Measurements from ENCODE around the gene UHRF2. TPM values are rescaled to one million over a fixed set of nuclear protein-coding genes. Genes with fewer than 3 reads are reported as not detected.

UHRF2 gene
- total and polyA plus RNA-seq, 2 donors (not counting 3 experiments of a cell fraction or from before 2014, with no cell fraction given) = 63.5 to 101 TPM

DNA sequence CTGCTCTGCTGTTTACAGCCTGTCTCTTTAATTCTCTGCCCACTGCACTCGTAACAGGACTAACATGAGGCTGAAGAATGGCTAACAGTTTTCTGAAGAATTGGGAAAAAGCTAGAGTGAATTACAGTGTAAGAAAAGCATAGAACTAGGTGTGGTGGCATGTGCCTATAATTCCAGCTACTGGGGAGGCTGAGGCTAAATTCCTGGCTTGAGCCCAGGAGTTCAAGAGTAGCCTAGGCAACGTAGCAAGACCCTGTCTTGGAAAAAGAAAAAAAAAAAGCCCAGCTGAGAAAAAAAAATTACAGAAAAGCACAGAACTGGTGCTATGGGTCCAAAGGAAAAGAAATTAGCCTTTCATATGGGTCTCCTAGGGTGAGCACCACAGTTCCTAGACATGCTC lies 13.9 kb upstream of the UHRF2 start:
- Histone ChIP-seq H3K36me3 (ENCODE audit: control insufficient read depth in 2 of 2, extremely low read depth in 1 of 2, insufficient read depth in 2 of 2, low read length in 2 of 2) (no peaks in the 10 kb centered on the region), H3K4me2 (ENCODE audit: insufficient read depth, low read length) (no peak overlapping the region), H3K9me1 (replicated peaks; ENCODE audit: control insufficient read depth, extremely low read depth, insufficient read depth, low read length) (no peaks in the 10 kb centered on the region), H3K79me2 (ENCODE audit: control insufficient read depth, insufficient read depth, low read length) (no peaks in the 10 kb centered on the region), H3K9ac (replicated peaks; ENCODE audit: extremely low read depth, insufficient read depth, low read length) (no peak overlapping the region), H3K27ac (ENCODE audit: insufficient read depth, low read depth, low read length) (no peak overlapping the region), H4K20me1 (replicated peaks; ENCODE audit: control insufficient read depth, extremely low read depth, insufficient read depth, low read length) (no peaks in the 10 kb centered on the region), H2AFZ (ENCODE audit: low read depth, low read length) (no peak overlapping the region), H3K4me1 (ENCODE audit: control insufficient read depth, extremely low read depth, insufficient read depth, low read length) (no peaks in the 10 kb centered on the region), H3K9me3 (replicated peaks; ENCODE audit: control insufficient read depth, insufficient read depth, low read length) (no peaks in the 10 kb centered on the region), H3K27me3 (ENCODE audit: control insufficient read depth in 2 of 2, insufficient read depth in 2 of 2, low read length in 2 of 2) (no peaks in the 10 kb centered on the region), H3K4me3 (replicated peaks in 1 of 3; ENCODE audit: insufficient read depth in 1 of 3, low read depth in 1 of 3, low read length in 3 of 3) (no peak overlapping the region)
- no peak for DNase-seq (ENCODE audit: low read depth, low spot score)
- dilution Hi-C loops (cut with MboI; ENCODE audit: extremely low pct_ligation_motif_present, low sequenced_read_pairs) = no loop called here
- FAIRE-seq = no peak
- intact Hi-C loops (cut with micrococcal nuclease) = no loop called here
- TF ChIP-seq EZH2 (IDR thresholded peaks at IDR 0.05; ENCODE audit: borderline replicate concordance, low read depth, low read length, severe bottlenecking) = no peak
- BruUV-seq (replicated peaks) = no TSS peak
- ChIA-PET CTCF (no interaction called here), POLR2A (no interaction called here)

DNA sequence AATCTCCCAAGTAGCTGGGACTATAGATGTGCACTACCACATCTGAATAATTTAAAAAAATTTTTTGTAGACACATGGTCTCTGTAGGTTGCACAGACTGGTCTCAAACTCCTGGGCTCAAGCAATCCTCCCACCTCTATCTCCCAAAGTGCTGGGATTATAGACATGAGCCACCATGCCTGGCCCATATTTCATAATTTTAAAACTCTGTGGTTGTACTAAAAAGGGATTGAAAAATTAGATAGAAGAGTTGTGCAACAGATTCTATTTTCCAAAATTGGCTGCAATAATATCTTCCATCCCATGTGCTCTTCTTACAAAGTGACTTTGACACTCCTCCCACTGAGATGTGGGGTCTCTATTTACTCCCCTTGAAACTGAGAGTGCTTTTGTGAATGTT lies 7.6 kb upstream of the UHRF2 start:
- intact Hi-C loops (cut with micrococcal nuclease) (no loop called here), dilution Hi-C loops (cut with MboI; ENCODE audit: extremely low pct_ligation_motif_present, low sequenced_read_pairs) (no loop called here)
- no peak overlapping the region for H2AFZ ChIP-seq (ENCODE audit: low read depth, low read length)
- H3K27me3 ChIP-seq (ENCODE audit: control insufficient read depth in 2 of 2, insufficient read depth in 2 of 2, low read length in 2 of 2) = peaks cover 0 to 3% of the 10 kb centered on the region in 2 experiments
- H3K79me2 ChIP-seq (ENCODE audit: control insufficient read depth, insufficient read depth, low read length) = no peaks in the 10 kb centered on the region
- H3K9ac ChIP-seq (replicated peaks; ENCODE audit: extremely low read depth, insufficient read depth, low read length) = no peak overlapping the region
- POLR2A ChIA-PET = interaction anchor here (0.7 kb wide), 1 partner anchor 235 kb away, joined by 9 read pairs; no protein-coding TSS in a partner anchor
- no peaks in the 10 kb centered on the region for H4K20me1 ChIP-seq (replicated peaks; ENCODE audit: control insufficient read depth, extremely low read depth, insufficient read depth, low read length)
- CTCF ChIA-PET = interaction anchor here (0.7 to 2.1 kb wide), 2 partner anchors 50 to 162 kb away, joined by 3 to 6 read pairs; no protein-coding TSS in a partner anchor
- H3K9me1 ChIP-seq (replicated peaks; ENCODE audit: control insufficient read depth, extremely low read depth, insufficient read depth, low read length) = no peaks in the 10 kb centered on the region
- TF ChIP-seq EZH2 (IDR thresholded peaks at IDR 0.05; ENCODE audit: borderline replicate concordance, low read depth, low read length, severe bottlenecking) = no peak
- TF ChIP-seq, protein P1, sequence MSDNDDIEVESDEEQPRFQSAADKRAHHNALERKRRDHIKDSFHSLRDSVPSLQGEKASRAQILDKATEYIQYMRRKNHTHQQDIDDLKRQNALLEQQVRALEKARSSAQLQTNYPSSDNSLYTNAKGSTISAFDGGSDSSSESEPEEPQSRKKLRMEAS (IDR thresholded peaks at IDR 0.05; ENCODE audit: insufficient read depth, insufficient read length) = no peak
- H3K9me3 ChIP-seq (replicated peaks; ENCODE audit: control insufficient read depth, insufficient read depth, low read length) = no peaks in the 10 kb centered on the region
- FAIRE-seq (no peak), DNase-seq (ENCODE audit: low read depth, low spot score) (no peak)
- no peaks in the 10 kb centered on the region for H3K36me3 ChIP-seq (ENCODE audit: control insufficient read depth in 2 of 2, extremely low read depth in 1 of 2, insufficient read depth in 2 of 2, low read length in 2 of 2)
- no peak overlapping the region for H3K4me2 ChIP-seq (ENCODE audit: insufficient read depth, low read length)
- no peak overlapping the region for H3K27ac ChIP-seq (ENCODE audit: insufficient read depth, low read depth, low read length)
- no TSS peak for BruUV-seq (replicated peaks)
- H3K4me1 ChIP-seq (ENCODE audit: control insufficient read depth, extremely low read depth, insufficient read depth, low read length) = no peaks in the 10 kb centered on the region
- no peak overlapping the region for H3K4me3 ChIP-seq (replicated peaks in 1 of 3; ENCODE audit: insufficient read depth in 1 of 3, low read depth in 1 of 3, low read length in 3 of 3)
